Panc1 (cell line): ENCODE measurements around the gene LRMDA. TPM values are rescaled to one million over a fixed set of nuclear protein-coding genes. Genes with fewer than 3 reads are reported as not detected.

Experiments used
- ATAC-seq: fragments of 200-7000 bp; cut with Tn5 transposase; 2 replicates; pipeline ENCODE4 v1.9.1; 2020; ENCODE audit warnings: mild to moderate bottlenecking, moderate library complexity
- BruUV-seq: library from RNA; stranded (reverse); fragments of 400-500 nt; replicated peaks from 2 replicates; lab custom pipeline; 2021; lab: Mats Ljungman, UMichigan
- CTCF ChIA-PET: fragments of 300-600 bp; sonication (Branson Sonifier 250); formaldehyde crosslinking; loops from one replicate; lab custom pipeline; 2022; ENCODE audit warnings: antibody characterized with exemption; lab: Charles Lee
- POLR2A ChIA-PET: fragments of 300-600 bp; sonication (Branson Sonifier 250); formaldehyde crosslinking; loops from one replicate; lab custom pipeline; 2022; ENCODE audit warnings: antibody characterized with exemption; lab: Charles Lee
- DNase-seq: peaks from one replicate; pipeline ENCODE4 v3.0.0-alpha.2; 2010; ENCODE audit warnings: low read depth, low spot score
- H3K27ac ChIP-seq: 2 replicates; pipeline ENCODE4 v1.5.1; 2011; ENCODE audit warnings: mild to moderate bottlenecking, low read length, inconsistent platforms
- H3K27me3 ChIP-seq: fragments of 200-500 bp; sonication (Bioruptor generic); 2 replicates; pipeline ENCODE4 v1.6.0; 2014; ENCODE audit warnings: low read length, inconsistent platforms; ENCODE audit not compliant: control insufficient read depth, insufficient read depth
- H3K36me3 ChIP-seq: fragments of 200-500 bp; sonication (Bioruptor generic); 2 replicates; pipeline ENCODE4 v1.5.1; 2014; ENCODE audit warnings: inconsistent platforms, mild to moderate bottlenecking, low read length, moderate library complexity; ENCODE audit not compliant: control insufficient read depth, insufficient read depth
- H3K4me1 ChIP-seq: 2 replicates; pipeline ENCODE4 v1.5.1; 2011; ENCODE audit warnings: inconsistent platforms, mild to moderate bottlenecking, low read length, moderate library complexity; ENCODE audit not compliant: control insufficient read depth, insufficient read depth
- H3K4me3 ChIP-seq, 2 experiments: 2 replicates each; pipeline ENCODE4 v1.5.1; 2011 to 2012; ENCODE audit warnings: low read depth in 2 of 2, low read length in 2 of 2, mild to moderate bottlenecking in 2 of 2, inconsistent platforms in 1 of 2, moderate library complexity in 1 of 2
- H3K9me3 ChIP-seq: fragments of 200-500 bp; sonication (Bioruptor generic); 2 replicates; pipeline ENCODE4 v1.5.1; 2014; ENCODE audit warnings: low read depth, mild to moderate bottlenecking, inconsistent platforms, low read length, moderate library complexity; ENCODE audit not compliant: control insufficient read depth, insufficient read depth
- CTCF ChIP-seq: fragments of 450-650 bp; IDR thresholded peaks from 2 replicates; pipeline ENCODE4 v1.5.1; 2017; ENCODE audit warnings: mild to moderate bottlenecking
- POLR2AphosphoS5 ChIP-seq: IDR thresholded peaks from 2 replicates; pipeline ENCODE4 v1.6.1; 2012; ENCODE audit warnings: mild to moderate bottlenecking, low read depth, low read length, moderate library complexity
- REST ChIP-seq, 2 experiments: IDR thresholded peaks; 2 replicates each; pipeline ENCODE4 v1.6.1; 2011 to 2012; ENCODE audit warnings: low read depth in 2 of 2, control low read depth in 1 of 2, low read length in 1 of 2, mild to moderate bottlenecking in 1 of 2, moderate library complexity in 1 of 2; ENCODE audit not compliant: insufficient read depth in 1 of 2
- SIN3A ChIP-seq: IDR thresholded peaks from 2 replicates; pipeline ENCODE4 v1.6.1; 2012; ENCODE audit warnings: low read depth, mild to moderate bottlenecking, low read length, moderate library complexity, borderline replicate concordance; ENCODE audit not compliant: insufficient read depth
- TCF7L2 ChIP-seq: IDR thresholded peaks from 2 replicates; pipeline ENCODE4 v1.6.1; 2011; ENCODE audit warnings: mild to moderate bottlenecking, low read depth, low read length, inconsistent platforms
- in situ Hi-C: cut with HindIII; loops from 2 replicates; pipeline ENCODE4 v1.10.0; 2016; ENCODE audit warnings: low sequenced_read_pairs, low pct_unique_long_range_greater_than_20kb
- intact Hi-C: fragments of 100-400 bp; cut with micrococcal nuclease; formaldehyde crosslinking; loops from one replicate; pipeline ENCODE4 v1.10.0; 2022; ENCODE audit not compliant: unreplicated experiment
- total RNA-seq: library from RNA; stranded (reverse); gene quantifications from one replicate; pipeline ENCODE4 v1.2.1, GENCODE V29; 2021; ENCODE audit not compliant: unreplicated experiment

LRMDA gene
- total RNA-seq, 1 experiment from 2014 or later: 1.2 TPM

- H3K27ac ChIP-seq: no peak overlapping the region
- ATAC-seq (no peak), DNase-seq (no peak)
- no peak overlapping the region for H3K4me3 ChIP-seq
- intact Hi-C loops (no loop called here), in situ Hi-C loops (no loop called here)
- ChIA-PET POLR2A (no interaction called here), CTCF (no interaction called here)
- H3K36me3 ChIP-seq: no peaks in the 10 kb centered on the region
- H3K27me3 ChIP-seq: peaks cover 13% of the 10 kb centered on the region
- TF ChIP-seq REST (IDR thresholded peaks at IDR 0.05; ENCODE audit: insufficient read depth in 1 of 2, low read depth in 2 of 2, low read length in 1 of 2) (no peak), TCF7L2 (no peak), POLR2AphosphoS5 (no peak), CTCF (no peak), SIN3A (no peak)
- no peaks in the 10 kb centered on the region for H3K9me3 ChIP-seq
- no TSS peak for BruUV-seq
- no peaks in the 10 kb centered on the region for H3K4me1 ChIP-seq
Measured at GRCh38 chr10:76454506-76455140, 1023.2 kb downstream of the LRMDA start.

- no peak for TF ChIP-seq REST (IDR thresholded peaks at IDR 0.05; ENCODE audit: insufficient read depth in 1 of 2, low read depth in 2 of 2, low read length in 1 of 2)
- no peak for TF ChIP-seq CTCF
- TF ChIP-seq TCF7L2: no peak
- no peak for TF ChIP-seq POLR2AphosphoS5
- no peak for TF ChIP-seq SIN3A
- no peaks in the 10 kb centered on the region for H3K9me3 ChIP-seq
- intact Hi-C loops: no loop called here
- CTCF ChIA-PET: no interaction called here
- H3K27ac ChIP-seq: no peak overlapping the region
- H3K4me1 ChIP-seq: no peaks in the 10 kb centered on the region
- DNase-seq: no peak
- no peak overlapping the region for H3K4me3 ChIP-seq
- POLR2A ChIA-PET: no interaction called here
- in situ Hi-C loops: no loop called here
- no TSS peak for BruUV-seq
- H3K27me3 ChIP-seq: peaks cover 13% of the 10 kb centered on the region
- ATAC-seq: no peak
- no peaks in the 10 kb centered on the region for H3K36me3 ChIP-seq
Measured at GRCh38 chr10:76456197-76456596, 1024.8 kb downstream of the LRMDA start.
